HS-27A (cell line): ENCODE data around the gene STON1.

Experiments used
- DNase-seq: peaks from one replicate; pipeline ENCODE4 v3.0.0-alpha.2; 2012; ENCODE audit warnings: low read depth, missing footprints

Gene STON1

GRCh38 chr2:48620604-48621003 lies 90.7 kb downstream of the STON1 start:
- DNase-seq = no peak

- DNase-seq = peak; percentile 36
These were observed 92.7 kb downstream of the STON1 start for GRCh38 chr2:48622691-48623090.

- DNase-seq = no peak
These were observed 94.7 kb downstream of the STON1 start for GRCh38 chr2:48624696-48625095.

- DNase-seq = no peak
These were observed 96.1 kb downstream of the STON1 start for GRCh38 chr2:48626047-48626446.

- DNase-seq = no peak
These were observed 103.2 kb downstream of the STON1 start for GRCh38 chr2:48633143-48633542.

- DNase-seq = no peak
These were observed 105.8 kb downstream of the STON1 start for GRCh38 chr2:48635786-48636185.

- DNase-seq = no peak
These were observed 108.3 kb downstream of the STON1 start for GRCh38 chr2:48638261-48638660.
